HEK293 (cell line): Measurements from ENCODE around the gene MECR.
"Not testable (repeated sequence)": the region's sequence is repeated elsewhere in the genome, so short reads cannot be mapped to it uniquely, and the experiment has no call there.

ENCODE experiments used
- BCL11A ChIP-seq: fragments of 450-650 bp; formaldehyde crosslinking; IDR thresholded peaks from 2 replicates; pipeline ENCODE4 v1.5.1; 2016; ENCODE audit warnings: low read depth, missing biosample characterization, missing genetic modification characterization
- YY1 ChIP-seq: fragments of 450-650 bp; formaldehyde crosslinking; IDR thresholded peaks from 2 replicates; pipeline ENCODE4 v1.5.1; 2018; ENCODE audit warnings: missing biosample characterization, missing genetic modification characterization
- ZNF23 ChIP-seq: fragments of 450-650 bp; formaldehyde crosslinking; IDR thresholded peaks from 2 replicates; pipeline ENCODE4 v1.5.1; 2016; ENCODE audit warnings: missing biosample characterization, missing genetic modification characterization, borderline replicate concordance
- ZNF24 ChIP-seq: fragments of 450-650 bp; formaldehyde crosslinking; IDR thresholded peaks from 2 replicates; pipeline ENCODE4 v1.5.1; 2016; ENCODE audit warnings: missing biosample characterization, missing genetic modification characterization
- ZNF48 ChIP-seq: fragments of 450-650 bp; formaldehyde crosslinking; IDR thresholded peaks from 2 replicates; pipeline ENCODE4 v1.5.1; 2016; ENCODE audit warnings: missing biosample characterization, missing genetic modification characterization
- ZNF585B ChIP-seq: fragments of 450-650 bp; formaldehyde crosslinking; IDR thresholded peaks from 2 replicates; pipeline ENCODE4 v1.5.1; 2016; ENCODE audit warnings: missing biosample characterization, missing genetic modification characterization
- ZNF626 ChIP-seq: fragments of 450-650 bp; sonication (Bioruptor Pico); formaldehyde crosslinking; IDR thresholded peaks from 2 replicates; pipeline ENCODE4 v1.5.1; 2018; ENCODE audit warnings: missing biosample characterization, missing genetic modification characterization, inconsistent platforms
- ZNF677 ChIP-seq: fragments of 450-650 bp; IDR thresholded peaks from 2 replicates; pipeline ENCODE4 v1.5.0; 2018; ENCODE audit warnings: missing biosample characterization, mild to moderate bottlenecking, missing genetic modification characterization, moderate library complexity
- ZNF776 ChIP-seq: fragments of 450-650 bp; formaldehyde crosslinking; IDR thresholded peaks from 2 replicates; pipeline ENCODE4 v1.5.0; 2017; ENCODE audit warnings: missing biosample characterization, missing genetic modification characterization, borderline replicate concordance
- TF ChIP-seq, protein P1 (sequence below): fragments of 450-650 bp; formaldehyde crosslinking; IDR thresholded peaks from 2 replicates; pipeline ENCODE4 v1.5.1; 2016; ENCODE audit warnings: missing biosample characterization, missing genetic modification characterization
- TF ChIP-seq, protein P2 (sequence below): fragments of 450-650 bp; formaldehyde crosslinking; IDR thresholded peaks from 2 replicates; pipeline ENCODE4 v1.5.1; 2016; ENCODE audit warnings: missing biosample characterization, missing genetic modification characterization, low read depth
- TF ChIP-seq, protein P3 (sequence below): fragments of 450-650 bp; formaldehyde crosslinking; IDR thresholded peaks from 2 replicates; pipeline ENCODE4 v1.5.1; 2016; ENCODE audit warnings: missing biosample characterization, missing genetic modification characterization

DNA sequence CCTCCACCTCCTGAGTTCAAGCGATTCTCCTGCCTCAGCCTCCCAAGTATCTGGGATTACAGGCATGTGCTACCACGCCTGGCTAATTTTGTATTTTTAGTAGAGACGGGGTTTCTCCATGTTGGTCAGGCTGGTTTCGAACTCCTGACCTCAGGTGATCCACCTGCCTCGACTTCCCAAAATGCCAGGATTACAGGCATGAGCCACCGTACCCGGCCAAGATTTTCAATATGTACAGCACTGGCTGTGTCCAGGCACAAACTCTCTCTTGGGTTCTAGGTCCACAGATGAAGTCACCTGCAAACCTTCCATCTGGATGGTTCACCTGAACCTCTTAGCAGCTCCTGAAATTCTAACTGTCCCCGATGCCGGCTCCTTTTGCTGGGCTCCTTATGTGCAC, 80.4 kb downstream of the MECR start:
- TF ChIP-seq, protein P1, sequence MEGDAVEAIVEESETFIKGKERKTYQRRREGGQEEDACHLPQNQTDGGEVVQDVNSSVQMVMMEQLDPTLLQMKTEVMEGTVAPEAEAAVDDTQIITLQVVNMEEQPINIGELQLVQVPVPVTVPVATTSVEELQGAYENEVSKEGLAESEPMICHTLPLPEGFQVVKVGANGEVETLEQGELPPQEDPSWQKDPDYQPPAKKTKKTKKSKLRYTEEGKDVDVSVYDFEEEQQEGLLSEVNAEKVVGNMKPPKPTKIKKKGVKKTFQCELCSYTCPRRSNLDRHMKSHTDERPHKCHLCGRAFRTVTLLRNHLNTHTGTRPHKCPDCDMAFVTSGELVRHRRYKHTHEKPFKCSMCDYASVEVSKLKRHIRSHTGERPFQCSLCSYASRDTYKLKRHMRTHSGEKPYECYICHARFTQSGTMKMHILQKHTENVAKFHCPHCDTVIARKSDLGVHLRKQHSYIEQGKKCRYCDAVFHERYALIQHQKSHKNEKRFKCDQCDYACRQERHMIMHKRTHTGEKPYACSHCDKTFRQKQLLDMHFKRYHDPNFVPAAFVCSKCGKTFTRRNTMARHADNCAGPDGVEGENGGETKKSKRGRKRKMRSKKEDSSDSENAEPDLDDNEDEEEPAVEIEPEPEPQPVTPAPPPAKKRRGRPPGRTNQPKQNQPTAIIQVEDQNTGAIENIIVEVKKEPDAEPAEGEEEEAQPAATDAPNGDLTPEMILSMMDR (tag by site-specific recombination): not testable (repeated sequence)
- TF ChIP-seq ZNF23 (tag by site-specific recombination); ZNF626; ZNF585B; ZNF776 (tag by site-specific recombination); BCL11A (tag by site-specific recombination); ZNF48 (tag by site-specific recombination); ZNF24 (tag by site-specific recombination); ZNF677 (tag by site-specific recombination); YY1 (tag by site-specific recombination): not testable (repeated sequence)
- TF ChIP-seq, protein P2, sequence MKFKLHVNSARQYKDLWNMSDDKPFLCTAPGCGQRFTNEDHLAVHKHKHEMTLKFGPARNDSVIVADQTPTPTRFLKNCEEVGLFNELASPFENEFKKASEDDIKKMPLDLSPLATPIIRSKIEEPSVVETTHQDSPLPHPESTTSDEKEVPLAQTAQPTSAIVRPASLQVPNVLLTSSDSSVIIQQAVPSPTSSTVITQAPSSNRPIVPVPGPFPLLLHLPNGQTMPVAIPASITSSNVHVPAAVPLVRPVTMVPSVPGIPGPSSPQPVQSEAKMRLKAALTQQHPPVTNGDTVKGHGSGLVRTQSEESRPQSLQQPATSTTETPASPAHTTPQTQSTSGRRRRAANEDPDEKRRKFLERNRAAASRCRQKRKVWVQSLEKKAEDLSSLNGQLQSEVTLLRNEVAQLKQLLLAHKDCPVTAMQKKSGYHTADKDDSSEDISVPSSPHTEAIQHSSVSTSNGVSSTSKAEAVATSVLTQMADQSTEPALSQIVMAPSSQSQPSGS (tag by site-specific recombination): not testable (repeated sequence)
- TF ChIP-seq, protein P3, sequence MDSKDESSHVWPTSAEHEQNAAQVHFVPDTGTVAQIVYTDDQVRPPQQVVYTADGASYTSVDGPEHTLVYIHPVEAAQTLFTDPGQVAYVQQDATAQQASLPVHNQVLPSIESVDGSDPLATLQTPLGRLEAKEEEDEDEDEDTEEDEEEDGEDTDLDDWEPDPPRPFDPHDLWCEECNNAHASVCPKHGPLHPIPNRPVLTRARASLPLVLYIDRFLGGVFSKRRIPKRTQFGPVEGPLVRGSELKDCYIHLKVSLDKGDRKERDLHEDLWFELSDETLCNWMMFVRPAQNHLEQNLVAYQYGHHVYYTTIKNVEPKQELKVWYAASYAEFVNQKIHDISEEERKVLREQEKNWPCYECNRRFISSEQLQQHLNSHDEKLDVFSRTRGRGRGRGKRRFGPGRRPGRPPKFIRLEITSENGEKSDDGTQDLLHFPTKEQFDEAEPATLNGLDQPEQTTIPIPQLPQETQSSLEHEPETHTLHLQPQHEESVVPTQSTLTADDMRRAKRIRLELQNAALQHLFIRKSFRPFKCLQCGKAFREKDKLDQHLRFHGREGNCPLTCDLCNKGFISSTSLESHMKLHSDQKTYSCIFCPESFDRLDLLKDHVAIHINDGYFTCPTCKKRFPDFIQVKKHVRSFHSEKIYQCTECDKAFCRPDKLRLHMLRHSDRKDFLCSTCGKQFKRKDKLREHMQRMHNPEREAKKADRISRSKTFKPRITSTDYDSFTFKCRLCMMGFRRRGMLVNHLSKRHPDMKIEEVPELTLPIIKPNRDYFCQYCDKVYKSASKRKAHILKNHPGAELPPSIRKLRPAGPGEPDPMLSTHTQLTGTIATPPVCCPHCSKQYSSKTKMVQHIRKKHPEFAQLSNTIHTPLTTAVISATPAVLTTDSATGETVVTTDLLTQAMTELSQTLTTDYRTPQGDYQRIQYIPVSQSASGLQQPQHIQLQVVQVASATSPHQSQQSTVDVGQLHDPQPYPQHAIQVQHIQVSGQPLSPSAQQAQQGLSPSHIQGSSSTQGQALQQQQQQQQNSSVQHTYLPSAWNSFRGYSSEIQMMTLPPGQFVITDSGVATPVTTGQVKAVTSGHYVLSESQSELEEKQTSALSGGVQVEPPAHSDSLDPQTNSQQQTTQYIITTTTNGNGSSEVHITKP (tag by site-specific recombination): not testable (repeated sequence)
